GM13976 (cell line): ENCODE results near the gene C2orf81.
A peak's percentile ranks its signal among the peaks of the same experiment; 100 is the strongest.

ENCODE experiments used
- DNase-seq: peaks from one replicate; pipeline ENCODE4 v3.0.0; 2012; ENCODE audit warnings: low spot score
- in situ Hi-C: fragments of 300-500 bp; cut with MboI; formaldehyde crosslinking; loops from one replicate; pipeline ENCODE4 v1.12.0; 2022; ENCODE audit warnings: low sequenced_read_pairs, mixed read lengths, inconsistent platforms; ENCODE audit not compliant: unreplicated experiment
- TF ChIP-seq, protein P1 (sequence below): IDR thresholded peaks from 2 replicates; pipeline ENCODE4 v1.5.1; 2012; ENCODE audit warnings: borderline replicate concordance, mild to moderate bottlenecking; ENCODE audit not compliant: insufficient read depth; ENCODE audit errors: extremely low read depth, missing control alignments, control extremely low read depth

The C2orf81 gene

DNA sequence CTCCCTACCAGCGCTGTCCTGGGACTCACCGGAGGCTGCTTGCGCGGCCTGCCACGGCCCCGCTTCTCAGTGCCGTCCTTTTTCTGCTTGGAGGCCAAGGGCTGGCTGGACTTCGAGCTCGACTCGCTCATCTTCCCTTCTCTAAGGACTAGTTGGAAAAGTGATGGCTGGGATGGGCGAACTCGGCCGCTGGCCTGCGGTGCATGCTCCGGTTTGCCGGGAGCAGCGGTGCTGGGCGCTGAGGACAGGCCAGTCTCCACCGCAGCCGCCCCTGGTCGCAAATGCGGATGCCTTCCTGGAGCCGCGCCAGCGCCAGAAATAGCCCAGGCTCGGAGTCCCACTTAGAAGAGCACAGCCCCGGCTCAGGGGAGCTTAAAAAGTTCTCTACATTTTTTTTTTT lies 3.1 kb downstream of the C2orf81 start:
- TF ChIP-seq, protein P1, sequence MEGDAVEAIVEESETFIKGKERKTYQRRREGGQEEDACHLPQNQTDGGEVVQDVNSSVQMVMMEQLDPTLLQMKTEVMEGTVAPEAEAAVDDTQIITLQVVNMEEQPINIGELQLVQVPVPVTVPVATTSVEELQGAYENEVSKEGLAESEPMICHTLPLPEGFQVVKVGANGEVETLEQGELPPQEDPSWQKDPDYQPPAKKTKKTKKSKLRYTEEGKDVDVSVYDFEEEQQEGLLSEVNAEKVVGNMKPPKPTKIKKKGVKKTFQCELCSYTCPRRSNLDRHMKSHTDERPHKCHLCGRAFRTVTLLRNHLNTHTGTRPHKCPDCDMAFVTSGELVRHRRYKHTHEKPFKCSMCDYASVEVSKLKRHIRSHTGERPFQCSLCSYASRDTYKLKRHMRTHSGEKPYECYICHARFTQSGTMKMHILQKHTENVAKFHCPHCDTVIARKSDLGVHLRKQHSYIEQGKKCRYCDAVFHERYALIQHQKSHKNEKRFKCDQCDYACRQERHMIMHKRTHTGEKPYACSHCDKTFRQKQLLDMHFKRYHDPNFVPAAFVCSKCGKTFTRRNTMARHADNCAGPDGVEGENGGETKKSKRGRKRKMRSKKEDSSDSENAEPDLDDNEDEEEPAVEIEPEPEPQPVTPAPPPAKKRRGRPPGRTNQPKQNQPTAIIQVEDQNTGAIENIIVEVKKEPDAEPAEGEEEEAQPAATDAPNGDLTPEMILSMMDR, result no peak
- in situ Hi-C loops, result no loop called here
- DNase-seq, result no peak

GRCh38 chr2:74417763-74418162 lies 3.7 kb downstream of the C2orf81 start:
- TF ChIP-seq, protein P1, result no peak
- in situ Hi-C loops, result no loop called here
- no peak for DNase-seq

GRCh38 chr2:74417197-74417596 lies 4.2 kb downstream of the C2orf81 start:
- no peak for DNase-seq
- TF ChIP-seq, protein P1, result no peak
- in situ Hi-C loops, result no loop called here

- in situ Hi-C loops, result no loop called here
- DNase-seq, result no peak
- TF ChIP-seq, protein P1, result no peak
Measured at GRCh38 chr2:74416778-74417177, 4.6 kb downstream of the C2orf81 start.

GRCh38 chr2:74415762-74416395 lies 5.5 kb downstream of the C2orf81 start:
- DNase-seq, result no peak
- TF ChIP-seq, protein P1, result no peak
- in situ Hi-C loops, result no loop called here

DNA sequence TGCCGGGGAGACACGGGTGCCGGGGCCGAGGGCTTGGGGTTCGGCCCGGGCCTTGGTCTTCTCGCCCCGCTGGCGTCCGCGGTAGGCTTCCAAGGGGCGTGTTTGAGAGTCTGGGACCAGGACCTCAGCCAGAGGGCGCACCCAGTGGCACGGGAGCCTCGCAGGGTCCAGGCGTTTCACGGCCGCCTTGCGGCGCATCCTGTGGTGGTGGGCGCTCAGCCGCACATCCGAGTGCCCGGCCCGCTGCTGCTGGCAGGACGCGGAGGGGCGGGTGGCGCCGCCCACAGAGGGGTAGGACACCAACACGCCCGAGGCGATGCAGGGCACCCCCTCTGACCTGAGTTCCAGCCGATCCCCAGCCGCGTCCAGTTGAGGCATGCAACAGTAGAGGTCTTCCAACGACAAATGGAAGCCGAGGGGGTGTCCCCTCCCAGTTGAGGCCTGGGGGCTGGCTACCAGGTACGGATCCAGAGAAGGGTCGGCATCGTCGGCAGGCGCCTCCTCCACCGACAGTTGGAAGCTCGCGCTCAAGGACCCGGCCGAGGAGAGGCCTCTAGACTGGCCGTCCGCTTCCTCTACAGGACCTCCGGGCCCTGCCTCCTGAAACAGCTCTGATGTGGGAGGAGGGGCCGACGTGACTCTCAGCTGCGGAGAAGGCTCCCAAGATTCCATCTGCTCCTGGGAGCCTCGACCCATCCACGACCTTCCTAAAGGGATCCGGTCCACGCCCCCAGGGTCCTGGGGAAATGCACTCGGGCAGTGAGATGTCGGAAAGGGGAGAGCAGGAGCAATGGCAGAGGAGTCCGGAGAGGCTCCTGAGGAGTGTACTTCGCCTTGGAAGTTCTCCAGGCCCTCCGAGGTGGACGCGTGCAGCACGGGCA lies 6.3 kb downstream of the C2orf81 start:
- peak; percentile 63 for DNase-seq
- in situ Hi-C loops, result no loop called here

More for the DNA sequence above, 6.3 kb downstream of the C2orf81 start:
- TF ChIP-seq, protein P1, result no peak
